Loucy (cell line): Measurements from ENCODE around the gene MINDY3.

Source experiments
- CTCF ChIP-seq: fragments of 200-600 bp; sonication (generic); conservative IDR thresholded peaks from 2 replicates; pipeline ENCODE4 v1.5.1; 2014; ENCODE audit warnings: mild to moderate bottlenecking, antibody characterized with exemption, low read length
- EZH2phosphoT487 ChIP-seq: fragments of 200-600 bp; IDR thresholded peaks from 2 replicates; pipeline ENCODE4 v1.6.1; 2018; ENCODE audit warnings: antibody characterized with exemption, mild to moderate bottlenecking, moderate library complexity, borderline replicate concordance

DNA sequence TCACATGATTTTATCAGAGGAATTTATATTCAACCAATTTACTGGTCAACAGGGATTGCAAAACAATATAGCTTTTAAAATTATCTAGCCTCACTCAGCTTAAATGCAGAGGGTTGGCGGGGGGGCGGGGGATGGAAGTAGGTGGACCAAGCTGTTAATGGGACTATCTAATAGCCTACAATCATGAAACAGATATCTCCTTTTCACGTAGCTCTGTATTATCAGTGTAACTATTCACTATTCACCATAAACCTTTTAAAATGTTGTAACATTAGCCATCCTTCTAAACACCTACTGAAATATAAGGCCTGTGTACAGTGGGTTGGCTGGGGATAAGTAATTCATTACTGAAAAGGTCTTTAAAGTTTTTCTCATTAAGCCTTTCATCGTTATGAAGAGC, 56.2 kb downstream of the MINDY3 start:
- TF ChIP-seq CTCF (no peak), EZH2phosphoT487 (no peak)
